Right lobe of liver (tissue), 4 donors: ENCODE measurements around the gene CILP.

ENCODE experiments used
- CTCF ChIP-seq, 4 donors: fragments of 200-600 bp in 3 of 4; fragments of 450-650 bp in 1 of 4; IDR thresholded peaks; one replicate each; pipeline versions ENCODE4 v1.5.1 to v1.8.0; 2016 to 2022; ENCODE audit warnings: antibody characterized with exemption in 4 of 4, mild to moderate bottlenecking in 2 of 4
- POLR2A ChIP-seq: fragments of 450-650 bp; IDR thresholded peaks from one replicate; pipeline ENCODE4 v1.6.1; 2017; ENCODE audit warnings: antibody characterized with exemption, mild to moderate bottlenecking
- donor health status: DM: no; HTN: no; CAD: no.
- donor health status: DM: no; HTN: no; CAD: no.
- donor health status: DM: no; HTN: yes; CAD: no.

GRCh38 chr15:65154720-65155119 lies 56.6 kb downstream of the CILP start:
- no peak for TF ChIP-seq CTCF (IDR thresholded peaks at IDR 0.05)
- TF ChIP-seq POLR2A, result no peak
